GM23338 (cell line): ENCODE measurements around the gene OR1K1. TPM values are rescaled to one million over a fixed set of nuclear protein-coding genes. Genes with fewer than 3 reads are reported as not detected.
"Not testable (repeated sequence)": the region's sequence is repeated elsewhere in the genome, so short reads cannot be mapped to it uniquely, and the experiment has no call there.

Source experiments
- ATAC-seq: fragments of 200-7000 bp; cut with Tn5 transposase; 3 replicates; pipeline ENCODE4 v1.9.1; 2020
- DNase-seq: peaks from one replicate; pipeline ENCODE4 v3.0.0-alpha.2; 2015; ENCODE audit warnings: low spot score
- H2AFZ ChIP-seq: fragments of 200-600 bp; sonication (generic); 2 replicates; pipeline ENCODE4 v1.8.0; 2016; ENCODE audit warnings: antibody characterized with exemption, mild to moderate bottlenecking, moderate library complexity
- H3F3A ChIP-seq: fragments of 200-600 bp; sonication (generic); replicated peaks from 2 replicates; pipeline ENCODE4 v1.8.0; 2017; ENCODE audit warnings: antibody characterized with exemption, mixed run types, low read depth
- H3K27ac ChIP-seq: fragments of 200-600 bp; sonication (generic); 2 replicates; pipeline ENCODE4 v1.6.1; 2016; ENCODE audit warnings: low read depth
- H3K27me3 ChIP-seq: fragments of 200-600 bp; sonication (generic); 2 replicates; pipeline ENCODE4 v1.8.0; 2016; ENCODE audit warnings: mild to moderate bottlenecking, mixed run types, moderate library complexity; ENCODE audit not compliant: insufficient read depth
- H3K36me3 ChIP-seq: fragments of 200-600 bp; sonication (generic); 2 replicates; pipeline ENCODE4 v1.8.0; 2016; ENCODE audit warnings: mild to moderate bottlenecking; ENCODE audit not compliant: insufficient read depth
- H3K4me1 ChIP-seq: fragments of 200-600 bp; sonication (generic); 2 replicates; pipeline ENCODE4 v1.8.0; 2016; ENCODE audit warnings: mild to moderate bottlenecking, moderate library complexity; ENCODE audit not compliant: insufficient read depth
- H3K4me2 ChIP-seq: fragments of 200-600 bp; sonication (generic); 2 replicates; pipeline ENCODE4 v1.7.1; 2017; ENCODE audit warnings: mixed run types
- H3K4me3 ChIP-seq: fragments of 200-600 bp; sonication (generic); 2 replicates; pipeline ENCODE4 v1.6.1; 2016; ENCODE audit warnings: mixed run types
- H3K79me2 ChIP-seq: fragments of 200-600 bp; sonication (generic); replicated peaks from 2 replicates; pipeline ENCODE4 v1.8.0; 2017; ENCODE audit warnings: mild to moderate bottlenecking; ENCODE audit not compliant: insufficient read depth
- H3K9me2 ChIP-seq: fragments of 200-600 bp; sonication (generic); 2 replicates; pipeline ENCODE4 v1.8.0; 2017; ENCODE audit not compliant: insufficient read depth
- H4K20me1 ChIP-seq: fragments of 200-600 bp; sonication (generic); replicated peaks from 2 replicates; pipeline ENCODE4 v1.8.0; 2017; ENCODE audit warnings: mild to moderate bottlenecking; ENCODE audit not compliant: insufficient read depth
- H3K27ac Mint-ChIP-seq: 2 replicates; pipeline ENCODE4 v1.8.0; 2020; ENCODE audit warnings: inconsistent platforms, mild to moderate bottlenecking, moderate library complexity, mixed read lengths
- H3K27me3 Mint-ChIP-seq: 3 replicates; pipeline ENCODE4 v1.8.0; 2022; ENCODE audit warnings: low read depth, mild to moderate bottlenecking, moderate library complexity, mixed read lengths, inconsistent platforms; ENCODE audit not compliant: insufficient read depth, poor library complexity
- H3K36me3 Mint-ChIP-seq: 3 replicates; pipeline ENCODE4 v1.8.0; 2021; ENCODE audit warnings: low read depth, mild to moderate bottlenecking, inconsistent platforms, moderate library complexity, mixed read lengths
- H3K4me1 Mint-ChIP-seq: 3 replicates; pipeline ENCODE4 v1.8.0; 2020; ENCODE audit warnings: mild to moderate bottlenecking, inconsistent platforms, mixed read lengths
- H3K4me3 Mint-ChIP-seq: 3 replicates; pipeline ENCODE4 v1.8.0; 2021; ENCODE audit warnings: moderate library complexity, mild to moderate bottlenecking, inconsistent platforms, mixed read lengths
- H3K9me3 Mint-ChIP-seq: 3 replicates; pipeline ENCODE4 v1.8.0; 2020; ENCODE audit warnings: moderate library complexity, mild to moderate bottlenecking, inconsistent platforms, mixed read lengths
- CREB1 ChIP-seq: fragments of 250-450 bp; sonication (Bioruptor Pico); IDR thresholded peaks from 2 replicates; pipeline ENCODE4 v1.5.0; 2020; ENCODE audit warnings: low read depth, mild to moderate bottlenecking, moderate library complexity
- CTCF ChIP-seq, 2 experiments: fragments of 200-600 bp in 1 of 2; sonication (generic) in 1 of 2; conservative IDR thresholded peaks; 2 replicates each; pipeline versions ENCODE4 v1.5.1 to v1.6.1; 2016 to 2017; ENCODE audit warnings: antibody characterized with exemption in 2 of 2, low read depth in 2 of 2, mild to moderate bottlenecking in 2 of 2, moderate library complexity in 1 of 2
- JUNB ChIP-seq: IDR thresholded peaks from one replicate; pipeline ENCODE4 v1.6.1; 2016; ENCODE audit warnings: antibody characterized with exemption; ENCODE audit not compliant: unreplicated experiment
- POLR2AphosphoS5 ChIP-seq: IDR thresholded peaks from 2 replicates; pipeline ENCODE4 v1.6.1; 2016; ENCODE audit warnings: antibody characterized with exemption, low read depth
- ZNF114 ChIP-seq: fragments of 250-450 bp; sonication (Bioruptor Pico); IDR thresholded peaks from 2 replicates; pipeline ENCODE4 v1.5.0; 2020; ENCODE audit warnings: mild to moderate bottlenecking, moderate library complexity
- polyA plus RNA-seq: library from polyadenylated mRNA; unstranded; fragments of >200 nt; fragmentation: Nextera tagmentation; extraction: Ambion mirVana; gene quantifications from 2 replicates; pipeline ENCODE4 v1.2.1, GENCODE V29; 2016
- total RNA-seq: library from RNA; depleted of rRNA; stranded (reverse); fragments of >200 nt; shearing (Covaris generic); gene quantifications from 2 replicates; pipeline ENCODE4 v1.2.3, GENCODE V29; 2014
- TF ChIP-seq, protein P1 (sequence below): fragments of 250-450 bp; sonication (Bioruptor Pico); IDR thresholded peaks from 2 replicates; pipeline ENCODE4 v1.5.0; 2020; ENCODE audit warnings: mild to moderate bottlenecking, moderate library complexity

OR1K1 gene
- total and polyA plus RNA-seq, 2 experiments from 2014 or later = not detected

DNA sequence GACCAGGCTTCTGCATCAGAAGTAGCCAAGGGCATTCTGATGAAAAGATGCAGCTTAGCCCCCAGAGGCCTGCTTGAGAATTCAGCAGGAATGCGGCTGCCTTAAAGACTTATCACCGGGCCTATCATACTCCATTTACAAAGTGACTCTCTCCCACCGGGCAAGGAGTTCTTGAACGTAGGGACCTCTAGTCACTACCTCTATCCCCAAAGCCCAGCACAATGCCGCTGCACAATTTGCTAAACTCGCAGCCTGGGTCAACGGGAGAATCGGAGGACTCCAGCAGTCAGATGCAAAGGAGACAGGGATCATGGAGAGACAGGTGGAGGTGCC lies 27.8 kb downstream of the OR1K1 start (continued):
- TF ChIP-seq, protein P1, sequence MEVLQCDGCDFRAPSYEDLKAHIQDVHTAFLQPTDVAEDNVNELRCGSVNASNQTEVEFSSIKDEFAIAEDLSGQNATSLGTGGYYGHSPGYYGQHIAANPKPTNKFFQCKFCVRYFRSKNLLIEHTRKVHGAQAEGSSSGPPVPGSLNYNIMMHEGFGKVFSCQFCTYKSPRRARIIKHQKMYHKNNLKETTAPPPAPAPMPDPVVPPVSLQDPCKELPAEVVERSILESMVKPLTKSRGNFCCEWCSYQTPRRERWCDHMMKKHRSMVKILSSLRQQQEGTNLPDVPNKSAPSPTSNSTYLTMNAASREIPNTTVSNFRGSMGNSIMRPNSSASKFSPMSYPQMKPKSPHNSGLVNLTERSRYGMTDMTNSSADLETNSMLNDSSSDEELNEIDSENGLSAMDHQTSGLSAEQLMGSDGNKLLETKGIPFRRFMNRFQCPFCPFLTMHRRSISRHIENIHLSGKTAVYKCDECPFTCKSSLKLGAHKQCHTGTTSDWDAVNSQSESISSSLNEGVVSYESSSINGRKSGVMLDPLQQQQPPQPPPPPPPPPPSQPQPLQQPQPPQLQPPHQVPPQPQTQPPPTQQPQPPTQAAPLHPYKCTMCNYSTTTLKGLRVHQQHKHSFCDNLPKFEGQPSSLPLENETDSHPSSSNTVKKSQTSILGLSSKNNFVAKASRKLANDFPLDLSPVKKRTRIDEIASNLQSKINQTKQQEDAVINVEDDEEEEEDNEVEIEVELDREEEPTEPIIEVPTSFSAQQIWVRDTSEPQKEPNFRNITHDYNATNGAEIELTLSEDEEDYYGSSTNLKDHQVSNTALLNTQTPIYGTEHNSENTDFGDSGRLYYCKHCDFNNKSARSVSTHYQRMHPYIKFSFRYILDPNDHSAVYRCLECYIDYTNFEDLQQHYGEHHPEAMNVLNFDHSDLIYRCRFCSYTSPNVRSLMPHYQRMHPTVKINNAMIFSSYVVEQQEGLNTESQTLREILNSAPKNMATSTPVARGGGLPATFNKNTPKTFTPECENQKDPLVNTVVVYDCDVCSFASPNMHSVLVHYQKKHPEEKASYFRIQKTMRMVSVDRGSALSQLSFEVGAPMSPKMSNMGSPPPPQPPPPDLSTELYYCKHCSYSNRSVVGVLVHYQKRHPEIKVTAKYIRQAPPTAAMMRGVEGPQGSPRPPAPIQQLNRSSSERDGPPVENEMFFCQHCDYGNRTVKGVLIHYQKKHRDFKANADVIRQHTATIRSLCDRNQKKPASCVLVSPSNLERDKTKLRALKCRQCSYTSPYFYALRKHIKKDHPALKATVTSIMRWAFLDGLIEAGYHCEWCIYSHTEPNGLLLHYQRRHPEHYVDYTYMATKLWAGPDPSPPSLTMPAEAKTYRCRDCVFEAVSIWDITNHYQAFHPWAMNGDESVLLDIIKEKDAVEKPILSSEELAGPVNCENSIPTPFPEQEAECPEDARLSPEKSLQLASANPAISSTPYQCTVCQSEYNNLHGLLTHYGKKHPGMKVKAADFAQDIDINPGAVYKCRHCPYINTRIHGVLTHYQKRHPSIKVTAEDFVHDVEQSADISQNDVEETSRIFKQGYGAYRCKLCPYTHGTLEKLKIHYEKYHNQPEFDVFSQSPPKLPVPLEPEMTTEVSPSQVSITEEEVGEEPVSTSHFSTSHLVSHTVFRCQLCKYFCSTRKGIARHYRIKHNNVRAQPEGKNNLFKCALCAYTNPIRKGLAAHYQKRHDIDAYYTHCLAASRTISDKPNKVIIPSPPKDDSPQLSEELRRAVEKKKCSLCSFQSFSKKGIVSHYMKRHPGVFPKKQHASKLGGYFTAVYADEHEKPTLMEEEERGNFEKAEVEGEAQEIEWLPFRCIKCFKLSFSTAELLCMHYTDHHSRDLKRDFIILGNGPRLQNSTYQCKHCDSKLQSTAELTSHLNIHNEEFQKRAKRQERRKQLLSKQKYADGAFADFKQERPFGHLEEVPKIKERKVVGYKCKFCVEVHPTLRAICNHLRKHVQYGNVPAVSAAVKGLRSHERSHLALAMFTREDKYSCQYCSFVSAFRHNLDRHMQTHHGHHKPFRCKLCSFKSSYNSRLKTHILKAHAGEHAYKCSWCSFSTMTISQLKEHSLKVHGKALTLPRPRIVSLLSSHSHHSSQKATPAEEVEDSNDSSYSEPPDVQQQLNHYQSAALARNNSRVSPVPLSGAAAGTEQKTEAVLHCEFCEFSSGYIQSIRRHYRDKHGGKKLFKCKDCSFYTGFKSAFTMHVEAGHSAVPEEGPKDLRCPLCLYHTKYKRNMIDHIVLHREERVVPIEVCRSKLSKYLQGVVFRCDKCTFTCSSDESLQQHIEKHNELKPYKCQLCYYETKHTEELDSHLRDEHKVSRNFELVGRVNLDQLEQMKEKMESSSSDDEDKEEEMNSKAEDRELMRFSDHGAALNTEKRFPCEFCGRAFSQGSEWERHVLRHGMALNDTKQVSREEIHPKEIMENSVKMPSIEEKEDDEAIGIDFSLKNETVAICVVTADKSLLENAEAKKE (CRISPR knock-in tag) = no peak
- TF ChIP-seq JUNB (no peak), CREB1 (CRISPR knock-in tag) (no peak), POLR2AphosphoS5 (no peak), ZNF114 (no peak), CTCF (conservative IDR thresholded peaks at IDR 0.05; ENCODE audit: low read depth in 2 of 2) (no peak)

DNA sequence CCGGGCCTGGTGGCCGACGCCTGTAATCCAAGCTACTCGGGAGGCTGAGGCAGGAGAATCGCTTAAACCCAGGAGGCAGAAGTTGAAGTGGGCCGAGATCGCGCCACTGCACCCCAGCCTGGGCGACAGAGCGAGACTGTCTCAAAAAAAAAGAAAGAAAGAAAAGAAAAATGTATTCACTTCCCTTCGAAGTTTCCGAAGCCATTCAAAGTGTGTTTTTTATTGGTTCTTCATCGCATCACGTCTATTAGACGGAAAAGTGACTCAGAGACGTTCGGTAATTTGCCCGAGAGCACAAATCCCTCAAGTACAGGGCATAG lies 29.0 kb downstream of the OR1K1 start:
- peaks cover 18% of the 10 kb centered on the region for H3K36me3 Mint-ChIP-seq
- not testable (repeated sequence) for ATAC-seq, H3K4me2 ChIP-seq, H3K4me1 Mint-ChIP-seq, H3K9me2 ChIP-seq, DNase-seq, H3K27me3 ChIP-seq, H3K4me1 ChIP-seq, H3F3A ChIP-seq, H3K27ac Mint-ChIP-seq, H3K9me3 Mint-ChIP-seq
- peak overlapping the region; percentile 46 for H3K27ac ChIP-seq
- H3K4me3 Mint-ChIP-seq = peak overlapping the region; percentile 100
- H4K20me1 ChIP-seq = peaks cover 18% of the 10 kb centered on the region
- H3K4me3 ChIP-seq = peak overlapping the region; percentile 92; the same call in 1 of the 2 replicates
- 0 out of 2 replicates have a peak, but pooled peaks cover 12% of the 10 kb centered on the region for H3K36me3 ChIP-seq
- 0 out of 2 replicates have a peak overlapping the region, but pooled peaks have one; percentile 77 for H2AFZ ChIP-seq
- peaks cover 40% of the 10 kb centered on the region for H3K79me2 ChIP-seq
- H3K27me3 Mint-ChIP-seq = peaks cover 12% of the 10 kb centered on the region
